GM19035 (cell line): ENCODE results near the gene SH3D21.

Experiments
- ATAC-seq: cut with Tn5 transposase; IDR thresholded peaks from one replicate; pipeline ENCODE4 v1.9.1; 2021; ENCODE audit not compliant: unreplicated experiment

The SH3D21 gene

GRCh38 chr1:36355811-36356210 is 49.6 kb downstream of the SH3D21 start:
- no peak for ATAC-seq

- ATAC-seq: no peak
These were observed 52.4 kb downstream of the SH3D21 start for GRCh38 chr1:36358514-36359084.

- ATAC-seq: no peak
These were observed 53.2 kb downstream of the SH3D21 start for GRCh38 chr1:36359383-36359782.

- ATAC-seq: no peak
These were observed 53.9 kb downstream of the SH3D21 start for GRCh38 chr1:36359911-36360550.

GRCh38 chr1:36365381-36365780 is 59.2 kb downstream of the SH3D21 start:
- ATAC-seq: no peak

- ATAC-seq: no peak
These were observed 60.0 kb downstream of the SH3D21 start for GRCh38 chr1:36366091-36366661.

GRCh38 chr1:36367066-36367465 is 60.9 kb downstream of the SH3D21 start:
- no peak for ATAC-seq

GRCh38 chr1:36367798-36368197 is 61.6 kb downstream of the SH3D21 start:
- ATAC-seq: no peak

GRCh38 chr1:36369061-36369861 is 63.1 kb downstream of the SH3D21 start:
- no peak for ATAC-seq
